Epithelial cell of esophagus (primary cell): ENCODE results near the gene PNKD.
"Not testable (repeated sequence)": the region's sequence is repeated elsewhere in the genome, so short reads cannot be mapped to it uniquely, and the experiment has no call there.

Experiments used
- DNase-seq: peaks from one replicate; pipeline ENCODE4 v3.0.0; 2010; ENCODE audit warnings: low read depth
- H3K4me3 ChIP-seq: 2 replicates; pipeline ENCODE4 v1.5.1; 2011; ENCODE audit warnings: mild to moderate bottlenecking, low read length, control low read depth
- TF ChIP-seq, protein P1 (sequence below): IDR thresholded peaks from 2 replicates; pipeline ENCODE4 v1.5.1; 2011; ENCODE audit warnings: low read depth, mild to moderate bottlenecking, low read length, control low read depth, inconsistent platforms; ENCODE audit not compliant: insufficient read depth; ENCODE audit errors: missing control alignments

Gene PNKD

DNA sequence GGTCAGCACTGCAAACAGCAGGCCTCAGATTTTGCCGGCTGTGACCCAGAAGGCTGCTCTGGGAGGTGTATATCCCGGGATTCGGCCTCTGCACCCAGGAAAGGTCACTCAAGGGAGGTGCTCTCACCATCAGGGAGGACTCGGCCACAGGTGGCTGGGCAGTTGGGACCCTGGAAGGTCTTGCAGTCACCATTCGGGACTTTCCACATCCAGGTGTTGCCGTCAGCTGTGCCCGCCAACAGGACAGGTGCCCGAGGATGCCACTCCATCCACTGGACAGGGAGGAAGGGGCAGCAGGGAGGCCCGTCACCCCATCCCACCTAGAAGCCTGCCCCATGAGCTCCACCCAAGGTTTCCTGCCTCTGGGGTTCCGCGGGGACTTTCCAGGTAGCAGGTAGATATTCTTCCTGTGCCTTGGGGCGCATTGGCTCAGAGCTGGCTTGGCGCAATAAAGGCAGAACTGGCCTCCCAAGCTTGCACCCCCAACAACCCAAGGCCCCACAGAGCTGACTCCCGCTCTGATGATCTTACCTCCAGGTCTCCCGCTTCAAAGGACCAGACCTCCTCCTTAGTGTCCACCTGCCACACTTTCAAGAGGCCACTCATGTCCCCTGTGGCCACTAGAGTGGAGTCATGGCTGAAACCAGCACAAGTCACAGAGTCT, 3.9 kb upstream of the PNKD start:
- TF ChIP-seq, protein P1, sequence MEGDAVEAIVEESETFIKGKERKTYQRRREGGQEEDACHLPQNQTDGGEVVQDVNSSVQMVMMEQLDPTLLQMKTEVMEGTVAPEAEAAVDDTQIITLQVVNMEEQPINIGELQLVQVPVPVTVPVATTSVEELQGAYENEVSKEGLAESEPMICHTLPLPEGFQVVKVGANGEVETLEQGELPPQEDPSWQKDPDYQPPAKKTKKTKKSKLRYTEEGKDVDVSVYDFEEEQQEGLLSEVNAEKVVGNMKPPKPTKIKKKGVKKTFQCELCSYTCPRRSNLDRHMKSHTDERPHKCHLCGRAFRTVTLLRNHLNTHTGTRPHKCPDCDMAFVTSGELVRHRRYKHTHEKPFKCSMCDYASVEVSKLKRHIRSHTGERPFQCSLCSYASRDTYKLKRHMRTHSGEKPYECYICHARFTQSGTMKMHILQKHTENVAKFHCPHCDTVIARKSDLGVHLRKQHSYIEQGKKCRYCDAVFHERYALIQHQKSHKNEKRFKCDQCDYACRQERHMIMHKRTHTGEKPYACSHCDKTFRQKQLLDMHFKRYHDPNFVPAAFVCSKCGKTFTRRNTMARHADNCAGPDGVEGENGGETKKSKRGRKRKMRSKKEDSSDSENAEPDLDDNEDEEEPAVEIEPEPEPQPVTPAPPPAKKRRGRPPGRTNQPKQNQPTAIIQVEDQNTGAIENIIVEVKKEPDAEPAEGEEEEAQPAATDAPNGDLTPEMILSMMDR, result no peak
- H3K4me3 ChIP-seq, result no peak overlapping the region

DNA sequence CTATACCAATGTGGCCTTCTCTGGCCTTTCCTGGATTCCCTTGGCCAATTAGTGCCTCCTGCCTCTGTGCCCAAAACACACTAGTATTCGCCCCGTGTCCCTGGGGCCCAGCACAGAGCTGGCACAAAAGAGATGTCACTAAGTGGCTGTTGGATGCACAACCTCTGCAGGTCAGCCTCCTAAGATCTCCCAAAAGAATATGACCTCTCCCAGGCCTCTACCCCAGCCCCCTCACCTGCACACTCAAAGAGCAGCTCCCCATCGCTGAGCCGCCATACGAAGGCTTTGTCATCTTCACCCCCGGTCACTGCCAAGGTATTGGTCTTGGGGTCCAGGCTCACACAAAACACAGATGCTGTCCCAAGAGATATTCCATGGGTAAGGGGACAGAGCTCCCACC, 3.1 kb upstream of the PNKD start:
- TF ChIP-seq, protein P1, result no peak
- no peak overlapping the region for H3K4me3 ChIP-seq
- no peak for DNase-seq

More for the DNA sequence above, 3.9 kb upstream of the PNKD start:
- no peak for DNase-seq

DNA sequence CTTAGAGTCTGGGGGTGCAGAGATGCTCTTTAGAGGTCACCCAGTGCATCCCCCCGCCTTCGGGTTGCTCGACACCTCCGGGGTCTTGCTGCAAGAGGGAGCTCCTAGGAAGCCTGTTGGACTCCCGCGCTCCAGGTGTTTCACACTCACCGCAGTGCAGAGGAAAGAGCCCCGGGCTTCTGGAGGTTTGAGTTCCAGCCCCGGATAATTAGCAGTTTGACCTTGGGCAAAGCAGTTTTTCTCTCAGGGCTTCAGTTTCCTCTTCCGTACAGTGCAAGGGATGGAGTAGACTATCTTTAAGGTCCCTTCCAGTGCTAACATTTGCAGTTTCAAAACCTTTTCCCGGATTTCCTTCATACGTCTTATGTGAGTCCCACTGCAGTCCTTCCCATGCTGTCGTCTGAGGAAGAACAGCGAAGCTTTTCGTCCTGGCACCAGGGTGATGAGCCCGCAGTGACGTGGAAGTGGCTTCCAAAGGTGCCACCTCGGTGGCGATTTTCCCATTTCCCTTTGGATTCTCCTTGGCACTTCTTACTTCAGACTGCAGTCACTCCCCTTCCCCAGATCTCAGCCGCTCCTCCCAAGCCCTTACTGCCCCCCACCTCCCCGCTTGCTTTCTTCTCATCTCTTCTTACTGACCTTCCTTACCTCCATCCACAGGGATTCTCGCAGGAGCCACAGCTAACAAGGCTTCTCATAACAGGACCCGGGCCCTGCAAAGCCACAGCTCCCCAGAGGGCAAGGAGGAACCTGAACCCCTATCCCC, 585 bp downstream of the PNKD start:
- DNase-seq, result no peak
- H3K4me3 ChIP-seq, result peak overlapping the region; percentile 98
- TF ChIP-seq, protein P1, result no peak

DNA sequence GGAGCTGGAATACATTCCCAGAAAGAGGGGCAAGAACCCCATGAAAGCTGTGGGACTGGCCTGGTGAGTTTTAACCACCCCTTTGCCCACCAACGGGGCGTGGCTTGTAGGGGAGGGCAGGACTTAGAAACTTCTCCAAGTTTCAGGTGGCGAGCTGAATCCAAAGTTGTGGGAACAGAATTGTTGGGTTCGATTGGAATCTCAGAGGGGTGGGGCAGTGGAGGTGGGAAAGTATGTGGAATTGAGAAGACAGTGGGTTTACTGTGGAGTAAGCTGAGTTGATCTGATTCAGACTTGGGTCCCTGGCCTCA, 1.1 kb downstream of the PNKD start:
- H3K4me3 ChIP-seq, result peak overlapping the region; percentile 98
- DNase-seq, result peak; percentile 56
- TF ChIP-seq, protein P1, result no peak

DNA sequence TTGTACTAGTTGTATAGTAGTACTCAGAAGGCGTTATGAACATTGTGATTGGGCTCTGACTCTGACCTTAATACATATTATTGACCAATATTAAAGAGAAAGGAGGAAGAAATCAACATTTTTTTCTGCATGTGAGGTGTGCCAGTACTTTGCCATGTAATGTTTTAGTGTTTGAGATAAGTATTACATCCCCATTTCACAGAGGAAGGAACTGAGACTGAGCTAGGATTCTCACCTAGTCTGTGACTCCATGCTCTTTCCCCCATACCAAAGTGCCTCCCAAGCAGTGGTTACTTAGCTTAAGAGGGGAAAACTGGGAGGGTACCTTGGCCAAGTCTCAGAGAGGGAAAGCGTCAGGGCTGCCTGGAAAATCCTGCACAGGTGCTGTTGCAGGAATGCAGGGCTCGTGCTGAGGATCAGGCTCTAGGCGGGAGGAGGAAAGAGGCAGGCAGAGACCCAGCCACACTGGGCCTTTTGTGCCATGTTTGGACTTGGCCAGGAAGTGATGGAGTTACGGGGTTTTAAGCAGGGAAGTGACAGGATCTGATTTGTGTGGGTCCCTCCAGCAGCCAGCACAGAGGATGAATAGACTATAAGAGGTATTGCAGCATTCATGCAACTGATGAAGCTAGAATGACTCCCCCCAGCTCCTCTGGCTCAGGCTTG, 1.7 kb downstream of the PNKD start:
- H3K4me3 ChIP-seq, result peak overlapping the region; percentile 98
- DNase-seq, result no peak
- TF ChIP-seq, protein P1, result no peak

DNA sequence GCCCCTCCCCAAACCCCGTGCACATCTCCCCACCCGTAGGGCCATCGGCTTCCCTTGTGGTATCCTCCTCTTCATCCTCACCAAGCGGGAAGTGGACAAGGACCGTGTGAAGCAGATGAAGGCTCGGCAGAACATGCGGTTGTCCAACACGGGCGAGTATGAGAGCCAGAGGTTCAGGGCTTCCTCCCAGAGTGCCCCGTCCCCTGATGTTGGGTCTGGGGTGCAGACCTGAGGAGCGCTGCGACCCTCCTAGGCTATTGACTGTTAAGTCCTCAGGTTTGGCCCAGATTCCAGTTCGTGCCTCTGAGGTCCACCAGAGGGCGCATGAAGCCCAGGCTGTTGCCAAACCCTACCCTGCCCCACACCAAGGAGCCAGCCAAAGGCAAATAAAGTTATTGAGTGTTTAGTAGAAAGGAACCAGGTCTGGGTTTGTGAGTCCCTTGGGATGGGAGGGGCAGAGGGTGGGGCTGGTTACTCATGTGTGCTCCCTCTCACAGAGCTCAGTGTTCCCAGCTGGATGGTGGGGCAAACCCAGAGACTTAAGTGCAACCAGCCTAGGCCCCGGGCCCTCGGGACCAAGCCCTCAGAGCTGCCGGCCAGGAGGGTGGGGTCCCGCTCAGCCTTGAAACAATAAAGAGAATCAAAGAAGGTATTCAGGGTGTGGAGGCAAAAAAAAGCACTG, 2.4 kb downstream of the PNKD start:
- peak; percentile 98 for DNase-seq
- H3K4me3 ChIP-seq, result peak overlapping the region; percentile 9
- TF ChIP-seq, protein P1, result peak; percentile 95

DNA sequence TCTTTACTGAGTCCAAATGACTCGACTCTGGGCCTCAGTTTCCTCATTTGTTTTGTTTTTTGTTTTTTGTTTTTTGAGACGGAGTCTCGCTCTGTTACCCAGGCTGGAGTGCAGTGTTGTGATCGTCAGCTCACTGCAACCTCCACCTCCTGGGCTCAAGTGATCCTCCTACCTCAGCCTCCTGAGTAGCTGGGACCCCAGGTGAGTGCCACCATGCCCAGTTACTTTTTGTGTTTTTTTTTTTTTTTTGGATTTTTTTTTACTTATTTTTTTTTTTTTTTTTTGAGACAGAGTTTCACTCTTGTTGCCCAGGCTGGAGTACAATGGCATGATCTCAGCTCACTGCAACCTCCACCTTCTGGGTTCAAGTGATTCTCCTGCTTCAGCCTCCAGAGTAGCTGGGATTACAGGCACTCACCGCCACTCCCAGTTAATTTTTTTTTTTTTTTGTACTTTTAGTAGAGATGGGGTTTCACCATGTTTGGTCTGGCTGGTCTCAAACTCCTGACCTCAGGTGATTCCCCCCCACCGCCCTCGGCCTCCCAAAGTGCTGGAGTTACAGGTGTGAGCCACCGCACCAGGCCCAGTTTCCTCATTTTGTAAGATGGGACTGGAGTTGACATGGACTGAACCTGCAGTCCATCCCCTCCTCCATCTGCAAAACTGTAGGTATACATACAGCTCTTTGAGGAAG, 3.0 kb downstream of the PNKD start:
- not testable (repeated sequence) for DNase-seq, H3K4me3 ChIP-seq
